T follicular helper cell (primary cell): ENCODE results near the gene KHDC4.
A peak's percentile ranks its signal among the peaks of the same experiment; 100 is the strongest.

ENCODE experiments used
- DNase-seq: peaks from one replicate; pipeline ENCODE4 v3.0.0-alpha.2; 2020; ENCODE audit warnings: low read depth
- total RNA-seq, 2 experiments: gene quantifications; one replicate each; lab custom pipeline; 2026; lab: John Stamatoyannopoulos, UW

The KHDC4 gene
- 46.0 to 93.9 reads per million in 2 experiments for total RNA-seq

DNA sequence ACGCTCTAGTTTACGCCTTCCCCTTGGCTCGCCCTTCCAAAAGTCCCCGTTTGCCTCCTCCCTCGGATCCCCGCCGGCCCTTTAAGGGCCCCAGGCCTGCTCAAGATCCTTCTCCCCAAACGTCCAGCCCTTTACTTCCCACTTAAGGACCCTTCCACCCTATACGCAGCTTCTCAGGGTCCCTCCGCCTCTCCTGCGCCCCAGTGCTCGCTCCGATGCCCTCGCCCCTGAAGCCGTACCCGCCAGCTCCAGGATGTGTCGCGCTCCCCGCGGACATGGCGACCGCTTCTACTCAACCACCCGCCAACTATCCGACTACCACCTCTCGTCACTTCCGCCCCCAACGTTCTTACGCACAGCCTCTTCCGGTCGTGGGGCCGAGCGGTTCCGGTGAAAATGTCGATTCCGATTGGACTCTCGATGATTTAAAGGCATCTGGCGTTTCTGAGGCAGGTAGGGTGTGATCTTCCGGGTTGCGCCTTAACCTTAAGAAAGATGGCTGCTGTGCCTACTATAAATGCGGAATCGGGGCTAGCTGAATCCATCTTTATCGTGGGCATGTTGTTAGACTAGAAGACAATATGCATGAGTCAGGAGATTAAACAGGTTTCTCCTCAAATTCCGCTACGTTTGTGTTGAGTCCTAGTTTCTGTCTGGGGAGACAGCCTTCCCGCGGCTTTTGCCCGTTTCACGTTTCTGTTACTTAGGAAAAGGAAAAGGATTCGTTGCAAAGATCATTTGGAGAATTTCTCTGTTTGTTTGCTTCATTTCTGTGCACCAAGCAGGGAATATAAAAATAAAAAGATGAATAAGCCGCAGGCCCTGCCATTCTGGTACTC is at the start of gene KHDC4:
Gene KHDC4, minus strand, starts transcription at position 317 of the 839 bp plus-strand sequence. Its CDS starts 40 bp downstream, at position 277.
- peak; percentile 93 for DNase-seq

DNA sequence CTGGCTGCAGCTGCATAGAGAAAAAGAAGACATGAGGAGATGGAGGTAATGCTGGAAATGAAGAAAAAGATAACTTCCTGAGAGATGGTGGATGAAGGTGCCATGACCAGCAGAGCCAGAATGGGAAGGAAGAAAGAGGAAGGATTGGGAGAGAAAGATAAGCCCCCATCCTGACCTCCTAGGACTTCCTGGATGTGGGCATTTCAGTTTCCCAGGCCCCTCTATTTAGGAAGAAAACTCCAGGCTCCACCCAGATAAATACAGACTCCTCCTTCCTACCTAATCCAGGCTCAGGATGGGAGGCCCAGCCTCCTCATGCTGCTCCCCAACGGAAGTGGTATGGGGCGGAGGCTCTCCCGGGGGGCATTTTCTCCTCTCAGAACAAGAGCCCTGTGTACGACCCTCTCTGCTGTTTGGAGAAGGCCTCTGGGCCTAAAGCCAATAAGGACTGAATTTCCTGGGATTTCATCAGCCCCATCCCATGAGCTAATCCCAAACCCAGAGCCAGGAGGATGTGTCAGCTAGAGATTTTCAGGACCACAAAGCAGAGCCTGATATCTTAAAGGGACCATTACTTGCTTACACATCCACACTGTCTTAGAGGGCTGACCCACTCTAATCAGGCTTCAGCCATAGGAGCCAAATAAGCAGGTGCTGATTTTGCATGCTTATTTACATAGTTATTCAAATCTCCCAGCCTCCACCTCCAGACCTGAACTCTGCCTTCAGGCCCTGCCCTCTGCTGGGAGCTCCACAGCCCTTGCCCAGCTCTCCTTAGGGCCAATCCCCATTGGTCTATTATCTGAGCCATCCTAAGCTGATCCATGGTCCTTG is 49.2 kb upstream of the KHDC4 start:
- no peak for DNase-seq

DNA sequence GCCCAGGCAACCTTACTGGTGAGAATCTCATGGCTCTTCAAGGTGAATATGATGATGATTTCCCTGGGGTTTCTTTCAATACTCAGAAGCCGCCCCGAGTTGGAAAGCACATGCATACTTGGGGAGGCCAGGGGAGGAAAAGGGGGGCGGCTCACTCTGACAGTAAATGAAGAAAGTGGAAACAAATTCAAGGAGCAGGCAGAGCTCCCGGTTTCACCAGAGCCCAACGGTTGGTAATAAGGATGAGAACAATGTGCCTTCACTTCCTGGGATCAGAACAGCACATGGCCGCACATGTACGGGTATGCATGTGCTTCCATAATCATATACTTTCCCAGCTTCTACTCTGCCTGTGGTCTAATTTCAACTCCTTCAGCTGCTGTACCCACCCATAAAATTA is 47.9 kb upstream of the KHDC4 start:
- no peak for DNase-seq

DNA sequence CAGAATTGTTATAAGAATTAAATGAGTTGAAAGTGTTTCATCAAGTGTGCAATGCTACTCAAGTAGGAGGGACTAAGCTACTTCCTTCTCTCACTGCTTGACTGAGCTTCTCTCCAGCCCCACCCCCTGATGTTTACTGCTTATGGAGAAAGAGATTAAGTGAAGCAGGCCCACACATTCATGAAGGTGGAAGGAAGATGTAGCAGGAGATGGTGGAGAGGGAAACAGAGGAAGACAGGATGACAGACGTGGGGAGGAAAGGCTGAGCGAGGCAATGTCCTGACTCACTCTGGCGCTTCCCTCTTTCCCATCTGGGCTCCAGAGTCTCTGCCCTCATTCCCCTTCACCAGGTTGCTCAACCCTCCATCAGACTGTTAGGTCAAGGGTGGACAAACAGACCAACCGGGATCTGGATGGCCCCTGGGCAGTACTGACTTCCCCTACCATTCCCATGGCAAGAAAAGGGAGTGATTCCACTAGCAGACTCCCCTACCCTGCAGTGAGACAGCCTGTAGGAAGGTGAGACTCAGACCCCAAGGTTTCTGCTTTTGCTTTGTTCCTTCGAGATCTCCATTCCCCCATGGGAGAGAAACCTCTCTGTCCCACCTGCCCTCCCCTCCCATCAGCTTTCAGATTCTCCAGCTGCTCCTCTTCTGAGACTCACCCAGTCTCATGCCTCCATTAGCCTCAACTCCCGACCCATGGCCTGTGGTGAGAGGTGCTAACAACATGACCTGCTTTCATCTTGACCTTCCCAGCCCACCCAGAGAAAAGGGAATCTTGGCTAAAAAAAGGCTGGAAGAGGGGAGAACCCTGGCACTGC is 47.3 kb upstream of the KHDC4 start:
- DNase-seq = no peak

DNA sequence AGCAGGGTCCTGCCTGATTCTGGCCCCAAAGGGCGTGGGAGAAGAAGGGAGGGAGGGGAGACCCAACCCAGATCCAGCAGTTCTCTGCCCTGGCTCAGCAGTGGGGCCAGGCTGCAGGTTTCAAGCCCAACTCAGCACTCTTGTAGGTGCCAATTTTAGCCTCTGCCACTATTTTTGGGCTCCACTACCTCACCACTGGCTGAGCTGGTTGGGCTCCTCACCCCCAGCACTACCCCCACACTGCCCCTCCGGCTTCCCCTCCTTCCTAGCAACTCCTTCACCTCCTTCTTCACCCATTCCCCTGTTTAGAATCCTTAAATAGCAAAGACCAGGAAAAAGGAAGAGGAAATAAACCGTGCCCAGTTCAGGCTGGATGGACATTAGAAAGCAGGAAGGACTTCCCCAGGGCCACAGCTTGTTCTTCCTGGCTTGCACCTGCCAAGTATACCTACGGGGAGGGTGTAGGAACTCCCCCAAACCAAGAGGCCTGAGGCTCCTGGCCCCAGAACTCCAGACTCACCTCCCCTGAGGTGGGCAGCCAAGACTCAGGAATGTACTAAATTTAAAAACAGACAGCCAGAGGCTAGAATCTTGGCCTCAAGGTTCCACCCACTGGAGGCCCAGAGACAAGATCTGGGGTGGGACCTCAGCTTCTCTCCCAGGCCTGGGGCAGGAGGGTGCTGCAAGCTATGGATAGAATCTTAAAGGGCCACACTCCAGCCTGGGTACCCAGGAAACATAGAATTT is 45.6 kb upstream of the KHDC4 start:
- DNase-seq = no peak

DNA sequence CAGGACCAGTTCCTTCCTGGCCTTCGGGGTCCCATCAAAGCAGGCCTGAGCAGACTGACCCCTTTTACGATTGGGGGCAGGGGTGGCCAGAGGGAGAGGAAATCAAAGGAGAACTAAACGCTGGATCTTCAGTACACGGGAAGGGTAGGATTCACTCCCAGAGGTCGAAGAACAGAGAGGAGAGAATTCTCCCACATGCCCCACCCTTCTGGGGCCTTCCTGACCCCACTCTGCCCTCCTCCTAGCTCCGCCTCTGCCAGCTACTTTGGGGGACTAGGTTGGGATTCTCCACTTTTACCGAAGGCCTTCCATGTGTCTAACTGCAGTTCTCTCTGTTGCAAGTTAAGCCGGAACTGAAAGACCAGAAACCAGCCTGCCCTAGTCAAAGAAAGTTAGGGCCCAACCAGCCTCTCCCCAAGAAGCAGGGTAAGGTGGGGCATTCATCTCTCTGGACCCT is 44.8 kb upstream of the KHDC4 start:
- no peak for DNase-seq

DNA sequence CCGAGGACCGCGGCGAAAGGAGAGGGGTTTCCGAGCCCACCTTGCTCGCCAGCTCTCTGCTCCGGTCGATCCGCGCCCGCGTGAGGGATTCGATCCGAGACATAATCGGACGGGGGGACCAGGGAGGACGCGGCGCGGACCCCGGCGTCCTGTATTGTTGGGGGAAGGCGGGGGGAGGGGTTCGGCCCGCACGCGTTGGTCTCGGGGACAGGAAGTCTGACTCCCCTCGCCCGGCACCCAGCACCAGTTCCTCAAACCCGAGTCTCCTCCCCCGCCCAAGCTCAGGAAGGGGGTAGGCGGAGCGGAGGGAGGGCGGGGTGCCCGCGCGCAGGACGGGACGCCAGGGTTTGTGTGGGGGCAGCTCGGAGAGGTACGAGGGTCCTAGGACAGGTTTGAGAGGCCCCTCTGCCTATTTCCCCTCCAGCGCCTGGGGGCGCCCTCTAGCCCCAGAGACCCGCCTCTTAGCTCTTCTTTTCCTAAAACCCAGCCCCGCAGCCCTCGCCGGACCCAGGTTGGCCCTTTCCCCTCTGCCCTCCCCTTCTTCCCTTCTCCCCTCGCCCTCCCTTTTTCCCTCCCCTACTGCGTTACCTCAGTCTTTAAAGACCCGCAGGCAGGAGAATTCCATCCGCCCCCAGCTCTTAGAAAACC is 44.2 kb upstream of the KHDC4 start, which contains the start of gene ARHGEF2:
Gene ARHGEF2, minus strand, starts transcription at position 223 of the 648 bp plus-strand sequence. Its CDS starts 120 bp downstream, at position 103.
- DNase-seq = peak; percentile 60

DNA sequence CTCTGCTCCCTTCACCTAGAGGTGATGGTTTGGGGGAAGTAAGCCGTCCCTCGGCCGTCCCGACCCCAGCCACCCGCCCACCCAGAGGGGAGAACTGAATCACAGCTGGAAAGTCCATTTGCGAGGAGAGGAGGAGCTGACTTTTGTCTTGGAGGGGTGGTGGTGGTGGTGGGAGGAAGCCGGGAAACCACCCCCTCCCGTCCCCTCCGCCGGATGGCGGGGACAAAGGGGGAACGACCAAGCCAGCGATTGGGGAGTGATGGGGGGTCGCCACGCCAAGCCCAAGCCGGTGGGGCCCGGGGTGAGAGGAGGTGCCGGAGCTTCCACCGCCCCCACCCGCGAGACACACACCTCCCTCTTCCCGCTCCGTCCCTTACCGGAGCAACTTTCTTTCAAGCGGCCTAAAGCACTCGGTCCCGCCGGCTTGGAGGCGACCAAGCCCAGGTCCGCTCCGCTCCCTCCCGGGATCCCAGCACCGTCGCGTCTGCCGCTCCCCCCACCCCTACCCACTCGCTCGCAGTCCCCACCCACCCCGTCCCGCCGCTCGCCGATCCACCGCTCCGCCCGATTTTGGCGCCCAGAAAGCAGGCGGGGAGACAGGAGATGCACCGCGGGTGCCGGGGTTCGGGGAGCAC is 43.6 kb upstream of the KHDC4 start:
- DNase-seq = no peak

DNA sequence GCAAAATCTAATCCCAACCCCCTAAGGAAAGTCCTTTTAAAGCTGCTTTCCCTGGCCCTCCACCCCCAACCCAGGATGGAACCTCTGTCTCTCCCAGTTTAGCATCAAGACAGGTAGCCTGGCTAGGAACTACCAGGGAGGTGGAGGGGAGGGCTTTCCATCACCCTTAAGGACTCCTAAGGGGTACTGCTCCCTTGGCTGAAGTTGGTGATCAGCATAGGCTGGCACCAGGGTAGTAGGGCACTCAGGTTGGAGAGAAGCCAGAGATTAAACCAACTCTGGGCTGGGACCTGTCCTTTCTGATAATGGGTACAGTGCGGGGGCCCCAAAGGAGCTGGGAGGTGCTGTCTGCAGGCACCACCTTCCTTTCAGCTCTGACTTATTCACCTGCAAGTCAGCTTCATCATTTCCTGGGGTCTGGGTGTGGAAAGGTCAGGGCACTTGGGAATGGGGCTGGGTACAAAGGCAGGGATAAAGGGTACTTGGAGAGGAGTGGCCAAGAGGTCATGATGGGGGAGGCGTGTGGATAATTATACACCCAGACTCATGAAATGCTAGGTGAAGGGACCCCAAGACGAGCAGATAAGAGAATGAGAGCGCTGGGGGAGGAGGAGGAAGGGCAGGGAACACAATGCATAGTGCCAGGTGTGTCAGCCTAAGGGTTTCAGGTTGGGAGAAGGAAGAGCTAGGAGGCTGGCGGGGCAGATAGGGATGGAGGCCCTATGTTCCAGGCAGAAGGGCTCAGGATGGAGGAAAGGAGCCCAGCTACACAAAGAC is 42.9 kb upstream of the KHDC4 start:
- no peak for DNase-seq

DNA sequence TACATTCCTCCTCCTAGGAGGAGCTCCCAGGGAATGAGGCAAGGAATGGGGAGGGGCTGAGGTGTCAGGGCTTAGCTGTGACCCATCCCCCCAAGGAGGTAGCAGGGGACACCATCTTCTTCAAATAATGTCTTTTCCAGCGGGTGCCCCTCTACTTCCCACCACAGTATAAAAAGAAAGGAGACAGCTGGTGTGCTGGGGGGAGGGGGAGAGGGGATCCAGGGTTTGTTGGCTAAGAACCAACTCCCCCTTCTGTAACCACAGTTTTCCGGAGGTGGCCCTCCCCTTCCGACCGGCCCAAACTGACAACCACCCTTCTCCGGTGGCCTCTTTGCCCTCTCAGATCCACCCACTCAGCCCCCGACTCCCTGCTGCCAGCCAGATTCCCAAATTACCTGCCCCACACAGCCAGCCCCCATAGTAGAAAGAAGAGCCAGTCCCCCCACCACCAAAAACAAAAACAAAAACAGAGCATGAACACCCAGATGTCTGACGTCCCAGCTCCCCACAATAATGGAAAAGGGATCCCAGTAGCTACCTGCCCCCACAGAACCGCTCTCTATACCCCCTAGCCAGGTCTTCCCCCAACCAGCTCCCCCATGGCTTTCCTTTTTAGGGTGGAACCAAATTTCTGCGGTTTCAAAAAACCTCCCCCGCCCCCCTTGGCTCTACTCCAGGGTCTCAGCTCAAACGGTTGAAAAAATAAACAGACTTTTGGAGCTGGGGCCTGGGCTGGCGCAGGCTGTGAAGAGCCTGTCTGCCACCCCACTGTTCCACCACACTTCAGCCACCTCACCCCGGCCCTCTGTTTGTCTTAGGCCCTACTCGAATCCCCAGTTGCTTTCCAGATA is 42.1 kb upstream of the KHDC4 start:
- DNase-seq = peak; percentile 64

DNA sequence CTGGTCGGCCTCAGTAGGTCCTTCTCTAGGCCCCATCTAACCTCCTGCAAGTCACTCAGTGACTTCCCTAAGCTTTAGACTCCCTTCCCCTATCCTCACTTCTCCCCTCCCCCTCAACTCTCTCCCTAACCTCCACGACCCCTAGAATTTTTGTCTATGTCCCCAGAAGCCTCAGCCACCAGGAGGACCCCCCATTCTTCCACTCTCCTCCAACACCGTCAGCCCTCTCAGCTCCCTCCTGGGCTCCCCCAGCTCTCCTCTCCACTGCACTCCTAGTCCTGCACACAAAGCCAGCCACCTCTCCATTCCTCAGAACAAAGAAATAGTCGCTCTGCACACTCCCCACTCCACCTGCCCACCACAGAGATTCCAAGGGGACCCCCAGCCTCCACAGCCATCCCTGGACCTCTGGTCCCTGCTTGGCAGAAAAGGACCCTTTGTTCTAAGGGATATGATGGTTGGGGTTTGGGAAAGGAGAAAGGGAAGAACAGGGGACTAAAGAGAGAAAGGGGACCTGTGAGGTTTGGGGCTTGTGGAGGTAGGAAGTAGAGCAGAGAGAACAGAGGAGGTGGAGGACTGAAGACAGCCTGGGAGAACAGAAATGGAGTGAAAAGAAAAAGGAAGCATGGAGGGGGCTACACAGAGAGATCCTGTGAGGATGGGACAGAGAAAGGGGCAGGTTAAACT is 41.3 kb upstream of the KHDC4 start:
- no peak for DNase-seq

DNA sequence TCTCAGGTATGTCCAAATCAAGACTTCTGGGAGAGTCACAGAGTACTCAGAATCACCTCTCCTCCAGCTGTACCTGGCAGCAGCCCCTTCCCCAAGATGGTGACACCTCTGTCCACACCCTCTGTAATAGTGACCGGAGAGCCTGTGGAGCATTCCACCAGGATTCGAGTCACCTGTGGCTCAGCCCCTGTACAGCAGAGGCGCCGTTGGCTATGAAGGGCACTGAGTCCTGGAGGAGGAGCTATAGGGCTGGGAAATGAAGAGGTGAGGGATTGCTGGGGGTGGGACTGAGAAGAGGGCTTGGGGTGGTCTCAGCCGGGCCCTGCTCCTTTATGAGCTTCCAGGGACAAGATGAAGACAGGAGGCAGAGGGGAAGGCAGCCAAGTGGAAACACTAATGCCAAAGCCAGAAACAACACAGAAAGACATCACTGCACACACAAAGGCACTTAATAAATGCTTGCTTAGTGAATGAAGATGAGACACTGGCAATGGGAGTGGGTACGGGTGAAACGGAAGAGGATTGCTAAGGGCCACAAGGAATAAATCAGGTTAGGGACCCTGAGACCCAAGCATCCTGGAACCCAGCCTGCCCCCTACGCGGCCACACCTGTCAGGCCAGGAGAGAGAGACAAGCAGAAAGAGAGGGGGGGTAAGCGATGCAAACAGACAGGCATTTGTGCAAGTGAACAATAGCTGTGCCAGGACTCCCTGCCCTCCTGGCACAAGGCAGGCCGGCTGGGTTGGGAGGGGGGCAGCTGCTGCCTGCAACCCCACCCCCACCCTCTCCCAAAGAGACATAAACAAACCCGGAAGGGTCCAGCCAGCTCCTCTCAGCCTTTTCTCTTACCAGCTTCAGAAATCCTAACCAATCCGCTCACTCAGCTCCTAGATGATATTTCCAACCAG is 40.2 kb upstream of the KHDC4 start:
- DNase-seq = no peak

DNA sequence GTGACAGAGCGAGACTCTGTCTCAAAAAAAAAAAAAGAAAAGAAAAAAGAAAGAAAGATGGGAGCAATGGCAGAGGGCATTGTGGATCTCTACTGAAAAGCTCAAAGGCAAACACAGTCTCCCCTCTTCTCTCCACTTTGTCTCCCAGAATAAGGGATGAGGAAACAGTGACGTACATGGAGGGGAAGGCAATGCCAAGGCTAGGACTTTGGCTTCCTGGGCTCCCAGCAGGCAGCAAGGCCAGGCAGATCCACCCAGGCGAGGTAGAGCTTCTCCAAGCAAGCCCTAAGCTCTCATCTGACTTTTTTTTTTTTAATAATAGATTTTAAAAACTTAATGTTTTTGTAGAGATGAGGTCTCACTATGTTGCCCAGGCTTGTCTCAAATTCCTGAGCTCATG is 39.5 kb upstream of the KHDC4 start:
- no peak for DNase-seq

DNA sequence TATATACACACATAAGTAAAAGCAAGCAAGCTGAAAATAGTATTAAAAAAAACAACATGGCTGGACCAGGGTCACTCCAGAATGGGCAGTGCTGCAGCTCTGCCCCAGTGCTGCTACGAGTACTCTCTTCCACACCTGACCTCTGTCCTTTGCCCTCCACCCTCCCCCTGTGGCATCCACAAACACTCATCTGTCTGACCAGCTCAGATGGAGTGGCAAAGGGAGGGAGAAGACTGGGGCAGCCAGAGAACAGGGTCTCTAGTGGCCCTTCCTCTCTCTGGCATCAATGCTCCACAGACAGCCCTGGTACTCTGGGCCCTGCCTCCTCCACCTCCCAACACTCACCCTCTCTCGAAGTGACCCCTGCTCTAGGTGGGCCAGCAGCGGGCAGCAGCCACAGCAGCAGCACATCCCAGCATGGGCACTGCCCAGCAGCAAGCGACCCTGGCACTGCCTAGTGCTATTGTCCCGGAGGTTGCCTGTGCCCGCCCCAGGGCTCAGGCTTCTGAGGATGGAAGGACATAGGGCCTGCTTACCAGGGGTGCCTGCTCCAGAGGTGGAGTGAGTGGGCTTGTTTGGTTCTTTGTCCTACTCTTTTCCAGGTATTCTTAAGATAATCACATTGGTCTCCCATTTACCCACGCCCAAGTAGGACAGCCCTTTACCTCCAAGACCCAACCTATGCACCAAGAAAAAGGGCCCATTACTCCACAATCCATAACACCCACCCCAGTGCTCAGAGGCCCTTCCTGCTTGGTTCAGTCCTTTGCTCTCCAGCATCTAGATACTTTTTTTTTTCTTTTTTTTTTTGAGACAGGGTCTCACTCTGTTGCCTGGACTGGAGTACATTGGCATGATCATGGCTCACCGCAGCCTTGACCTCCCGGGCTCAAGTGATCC is 37.9 kb upstream of the KHDC4 start:
- DNase-seq = no peak

DNA sequence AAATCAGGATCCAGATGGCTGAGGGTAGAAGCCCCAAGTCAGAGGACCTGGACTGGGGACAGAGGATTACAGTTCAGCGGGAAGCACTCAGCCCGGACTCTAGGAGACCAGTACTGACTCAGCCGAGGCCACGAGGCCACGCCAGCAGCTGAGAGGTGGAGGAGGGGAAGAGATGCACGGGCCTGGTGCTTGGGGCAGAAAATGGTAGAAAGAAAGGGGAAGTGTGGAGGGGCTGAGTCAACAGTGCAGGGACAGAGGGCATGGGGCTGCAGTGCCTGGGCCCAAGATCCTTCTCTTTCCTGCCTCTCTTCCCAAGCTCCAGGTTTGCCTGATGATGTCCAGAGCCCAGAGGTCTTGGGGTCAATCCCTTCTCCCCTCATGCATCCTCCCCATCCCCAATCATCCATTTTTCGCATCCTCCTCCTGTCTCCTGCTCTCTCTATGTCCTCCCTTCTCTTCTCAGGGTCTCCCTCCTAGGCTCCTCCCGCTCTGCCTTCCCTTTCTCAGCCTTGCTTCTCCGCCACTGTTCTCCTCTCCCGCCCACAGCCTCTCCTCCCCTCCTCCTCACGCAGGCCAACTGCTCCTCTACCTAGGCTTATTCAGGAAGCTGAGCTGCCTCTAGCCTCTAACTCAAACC is 36.4 kb upstream of the KHDC4 start:
- DNase-seq = no peak
